ENCODE measurements around the gene KLHL35.

DNA sequence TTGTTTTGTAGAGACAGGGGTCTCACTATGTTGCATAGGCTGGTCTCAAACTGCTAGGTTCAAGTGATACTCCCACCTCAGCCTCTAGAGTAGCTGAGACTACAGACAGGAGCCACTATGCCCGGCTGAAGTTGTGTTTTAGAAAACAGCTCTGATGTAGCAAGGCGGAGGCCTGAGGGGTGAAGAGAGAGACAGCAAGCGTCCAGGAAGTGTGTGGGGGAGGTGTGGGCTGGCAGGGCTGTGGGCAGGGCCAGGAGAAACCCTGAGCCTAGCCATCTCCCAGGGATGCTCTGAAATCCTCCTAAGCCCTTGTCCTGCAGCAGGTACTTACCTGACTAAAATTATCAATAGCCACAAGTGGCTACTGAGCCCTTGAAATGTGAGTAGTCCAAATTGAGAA is 49.8 kb downstream of the KLHL35 start:
- no peak for TF ChIP-seq POLR2A (IDR thresholded peaks at IDR 0.05)
- TF ChIP-seq, protein P1, sequence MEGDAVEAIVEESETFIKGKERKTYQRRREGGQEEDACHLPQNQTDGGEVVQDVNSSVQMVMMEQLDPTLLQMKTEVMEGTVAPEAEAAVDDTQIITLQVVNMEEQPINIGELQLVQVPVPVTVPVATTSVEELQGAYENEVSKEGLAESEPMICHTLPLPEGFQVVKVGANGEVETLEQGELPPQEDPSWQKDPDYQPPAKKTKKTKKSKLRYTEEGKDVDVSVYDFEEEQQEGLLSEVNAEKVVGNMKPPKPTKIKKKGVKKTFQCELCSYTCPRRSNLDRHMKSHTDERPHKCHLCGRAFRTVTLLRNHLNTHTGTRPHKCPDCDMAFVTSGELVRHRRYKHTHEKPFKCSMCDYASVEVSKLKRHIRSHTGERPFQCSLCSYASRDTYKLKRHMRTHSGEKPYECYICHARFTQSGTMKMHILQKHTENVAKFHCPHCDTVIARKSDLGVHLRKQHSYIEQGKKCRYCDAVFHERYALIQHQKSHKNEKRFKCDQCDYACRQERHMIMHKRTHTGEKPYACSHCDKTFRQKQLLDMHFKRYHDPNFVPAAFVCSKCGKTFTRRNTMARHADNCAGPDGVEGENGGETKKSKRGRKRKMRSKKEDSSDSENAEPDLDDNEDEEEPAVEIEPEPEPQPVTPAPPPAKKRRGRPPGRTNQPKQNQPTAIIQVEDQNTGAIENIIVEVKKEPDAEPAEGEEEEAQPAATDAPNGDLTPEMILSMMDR (IDR thresholded peaks at IDR 0.05): no peak

All from vagina (tissue), 2 donors.